GM12874 (cell line): ENCODE data around the gene NNAT.

ENCODE experiments used
- CTCF ChIP-seq: IDR thresholded peaks from 2 replicates; pipeline ENCODE4 v1.5.1; 2011; ENCODE audit warnings: low read depth, mild to moderate bottlenecking, control low read depth, low read length, moderate library complexity; ENCODE audit not compliant: insufficient read depth

NNAT gene

DNA sequence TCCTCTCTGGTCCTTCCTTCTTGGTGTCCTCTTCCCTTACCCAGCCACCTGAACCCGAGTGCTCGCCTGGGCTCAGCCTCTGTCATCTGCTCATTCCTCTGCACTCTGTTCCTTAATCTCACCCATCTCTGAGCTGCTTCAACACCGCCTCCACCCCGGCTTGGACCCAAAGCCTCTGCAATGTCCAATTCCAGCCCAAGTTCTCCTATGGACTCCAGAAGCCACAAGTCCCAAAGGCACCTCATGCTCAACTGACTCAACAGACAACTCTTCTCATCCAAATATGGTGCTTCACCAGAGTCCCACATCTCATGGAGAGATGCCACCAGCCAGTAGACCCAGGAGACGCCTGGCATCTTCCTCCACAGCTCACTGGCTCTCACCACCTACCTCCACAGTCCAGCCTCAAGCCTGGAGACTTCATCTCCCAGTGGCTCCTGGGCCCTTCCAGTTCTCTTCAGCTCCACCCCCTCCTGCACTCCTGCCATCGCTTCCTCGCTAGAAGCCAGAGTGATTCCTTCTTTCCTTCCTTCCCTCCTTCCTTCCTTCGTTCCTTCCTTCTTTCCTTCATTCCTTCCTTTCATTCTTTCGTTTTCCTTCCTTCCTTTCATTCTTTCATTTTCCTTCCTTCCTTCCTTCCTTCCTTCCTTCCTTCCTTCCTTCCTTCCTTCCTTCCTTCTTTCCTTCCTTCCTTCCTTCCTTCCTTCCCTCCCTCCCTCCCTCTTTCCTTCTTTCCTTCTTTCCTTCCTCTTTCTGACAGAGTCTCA, 40.9 kb upstream of the NNAT start:
- no peak for TF ChIP-seq CTCF

GRCh38 chr20:37480919-37481318, 40.1 kb upstream of the NNAT start:
- no peak for TF ChIP-seq CTCF

DNA sequence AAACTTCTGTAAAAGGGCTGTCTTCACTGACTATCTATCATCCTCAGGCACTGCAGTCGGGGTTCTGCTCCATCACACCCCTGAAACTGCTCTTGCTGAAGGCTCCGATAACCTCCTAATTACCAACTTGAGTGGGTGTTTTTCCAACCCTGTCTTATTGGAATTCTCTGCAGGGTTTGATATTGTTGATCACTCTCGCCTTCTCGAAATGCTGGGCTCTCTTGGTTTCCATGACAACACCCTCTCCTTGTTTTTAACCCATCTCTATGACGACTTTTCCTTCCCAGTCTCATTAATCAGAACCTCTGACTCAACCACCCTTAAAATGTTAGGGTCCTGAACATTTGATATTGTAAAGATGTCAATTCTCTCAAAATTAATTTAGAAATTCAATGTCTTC, 39.4 kb upstream of the NNAT start:
- TF ChIP-seq CTCF: no peak

- no peak for TF ChIP-seq CTCF
Observed at GRCh38 chr20:37484331-37484730, 36.7 kb upstream of the NNAT start.

- no peak for TF ChIP-seq CTCF
Observed at GRCh38 chr20:37490663-37491350, 30.2 kb upstream of the NNAT start.

DNA sequence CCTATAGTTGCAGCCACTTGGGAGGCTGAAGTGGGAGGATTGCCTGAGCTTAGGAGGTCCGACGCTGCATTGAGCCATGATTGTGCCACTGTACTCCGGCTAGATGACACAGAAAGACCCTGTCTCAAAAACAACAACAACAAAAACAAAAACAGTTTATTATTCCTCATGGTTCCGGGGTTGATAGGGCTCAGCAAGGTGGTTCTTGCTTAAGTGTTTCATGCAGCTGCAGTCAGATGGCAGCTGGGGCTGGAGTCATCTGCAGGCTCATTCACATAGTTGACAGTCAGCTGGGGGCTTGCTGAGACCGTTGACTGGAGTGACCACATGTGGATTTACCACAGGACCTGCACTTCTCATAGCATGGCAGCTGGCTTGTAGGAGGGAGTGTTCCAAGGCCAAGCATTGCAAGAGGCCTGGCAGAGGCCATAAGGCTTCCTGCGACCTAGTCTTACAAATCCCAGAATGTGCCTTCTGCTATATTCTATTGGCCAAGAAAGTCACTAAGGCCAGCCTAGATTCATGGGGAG, 28.9 kb upstream of the NNAT start:
- TF ChIP-seq CTCF: no peak

- no peak for TF ChIP-seq CTCF
Observed at GRCh38 chr20:37492945-37493344, 28.1 kb upstream of the NNAT start.
